HG03558 (cell line): ENCODE data around the gene NTMT2.
A peak's percentile ranks its signal among the peaks of the same experiment; 100 is the strongest.

ENCODE experiments used
- ATAC-seq: cut with Tn5 transposase; IDR thresholded peaks from one replicate; pipeline ENCODE4 v1.9.1; 2021; ENCODE audit warnings: moderate number of reproducible peaks; ENCODE audit not compliant: unreplicated experiment; ENCODE audit errors: extremely low read depth

The NTMT2 gene

GRCh38 chr1:170203693-170204092 is 57.9 kb downstream of the NTMT2 start:
- no peak for ATAC-seq

GRCh38 chr1:170204121-170204520 is 58.4 kb downstream of the NTMT2 start:
- no peak for ATAC-seq

GRCh38 chr1:170205301-170205700 is 59.5 kb downstream of the NTMT2 start:
- no peak for ATAC-seq

- ATAC-seq = no peak
Observed at GRCh38 chr1:170209125-170209524, 63.4 kb downstream of the NTMT2 start.

- ATAC-seq = no peak
Observed at GRCh38 chr1:170210142-170210541, 64.4 kb downstream of the NTMT2 start.

- no peak for ATAC-seq
Observed at GRCh38 chr1:170213596-170213995, 67.8 kb downstream of the NTMT2 start.

GRCh38 chr1:170214117-170215032 is 68.6 kb downstream of the NTMT2 start:
- peak; percentile 75 for ATAC-seq

GRCh38 chr1:170215072-170215885 is 69.5 kb downstream of the NTMT2 start:
- ATAC-seq = no peak

- no peak for ATAC-seq
Observed at GRCh38 chr1:170217517-170218256, 71.9 kb downstream of the NTMT2 start.

GRCh38 chr1:170218257-170218650 is 72.5 kb downstream of the NTMT2 start:
- no peak for ATAC-seq
